ENCODE measurements around the gene ELAC2.

The ELAC2 gene

GRCh38 chr17:13014801-13015200 lies 3.0 kb downstream of the ELAC2 start:
- DNase-seq = no peak

GRCh38 chr17:13010959-13011358 lies 6.9 kb downstream of the ELAC2 start:
- DNase-seq = no peak

- no peak for DNase-seq
Observed at GRCh38 chr17:13008461-13008860, 9.4 kb downstream of the ELAC2 start.

GRCh38 chr17:13005530-13005929 lies 12.3 kb downstream of the ELAC2 start:
- DNase-seq = no peak

GRCh38 chr17:13004336-13004735 lies 13.5 kb downstream of the ELAC2 start:
- no peak for DNase-seq

GRCh38 chr17:13003927-13004326 lies 13.9 kb downstream of the ELAC2 start:
- no peak for DNase-seq

GRCh38 chr17:13003454-13003851 lies 14.4 kb downstream of the ELAC2 start:
- no peak for DNase-seq

GRCh38 chr17:13002761-13003453 lies 14.9 kb downstream of the ELAC2 start:
- peak; percentile 39 for DNase-seq

- peak; percentile 48 for DNase-seq
Observed at GRCh38 chr17:13001991-13002615, 15.7 kb downstream of the ELAC2 start.

- DNase-seq = no peak
Observed at GRCh38 chr17:13000561-13000960, 17.3 kb downstream of the ELAC2 start.

DNA sequence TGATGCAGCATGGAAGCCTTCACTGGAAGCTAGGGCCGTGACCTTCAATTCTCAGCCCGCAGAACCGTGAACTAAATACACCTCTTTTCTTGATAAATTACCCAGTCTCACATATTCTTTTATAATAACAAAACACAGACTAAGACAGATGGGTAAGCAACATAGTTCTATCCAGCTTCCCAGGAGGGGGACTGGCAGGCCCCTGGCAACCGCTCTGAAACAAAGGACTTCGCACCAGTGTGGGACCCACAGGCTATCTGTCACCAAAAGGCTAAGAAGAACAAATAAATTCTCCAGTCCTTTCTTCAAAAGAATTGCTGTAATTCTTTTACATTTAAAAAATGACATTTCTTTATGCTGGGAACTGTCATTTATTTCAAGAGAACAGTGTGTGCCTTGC lies 19.0 kb downstream of the ELAC2 start:
- no peak for DNase-seq

GRCh38 chr17:12998461-12998860 lies 19.4 kb downstream of the ELAC2 start:
- DNase-seq = no peak

GRCh38 chr17:12996941-12997340 lies 20.9 kb downstream of the ELAC2 start:
- DNase-seq = no peak

GRCh38 chr17:12996357-12996756 lies 21.5 kb downstream of the ELAC2 start:
- DNase-seq = no peak

DNA sequence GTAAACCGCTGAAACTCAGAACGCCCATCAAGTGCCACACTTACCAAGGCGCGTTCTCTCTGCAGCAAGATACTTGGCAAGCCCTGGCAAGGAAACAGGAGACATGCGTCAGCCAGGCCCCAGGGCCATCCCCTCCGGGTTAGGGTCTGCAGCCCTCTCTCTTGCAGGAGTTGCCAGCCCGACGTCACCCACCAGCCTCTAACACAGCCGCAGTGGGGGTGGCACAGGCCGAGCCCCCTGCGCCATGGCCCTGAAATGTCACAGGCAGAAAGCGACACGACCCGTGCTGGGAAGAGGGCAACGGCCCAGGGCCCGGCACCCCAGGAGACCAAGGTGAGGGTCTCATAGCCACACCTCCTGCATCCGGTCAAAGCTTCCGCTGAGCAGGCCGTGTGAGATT lies 21.9 kb downstream of the ELAC2 start:
- DNase-seq = no peak

DNA sequence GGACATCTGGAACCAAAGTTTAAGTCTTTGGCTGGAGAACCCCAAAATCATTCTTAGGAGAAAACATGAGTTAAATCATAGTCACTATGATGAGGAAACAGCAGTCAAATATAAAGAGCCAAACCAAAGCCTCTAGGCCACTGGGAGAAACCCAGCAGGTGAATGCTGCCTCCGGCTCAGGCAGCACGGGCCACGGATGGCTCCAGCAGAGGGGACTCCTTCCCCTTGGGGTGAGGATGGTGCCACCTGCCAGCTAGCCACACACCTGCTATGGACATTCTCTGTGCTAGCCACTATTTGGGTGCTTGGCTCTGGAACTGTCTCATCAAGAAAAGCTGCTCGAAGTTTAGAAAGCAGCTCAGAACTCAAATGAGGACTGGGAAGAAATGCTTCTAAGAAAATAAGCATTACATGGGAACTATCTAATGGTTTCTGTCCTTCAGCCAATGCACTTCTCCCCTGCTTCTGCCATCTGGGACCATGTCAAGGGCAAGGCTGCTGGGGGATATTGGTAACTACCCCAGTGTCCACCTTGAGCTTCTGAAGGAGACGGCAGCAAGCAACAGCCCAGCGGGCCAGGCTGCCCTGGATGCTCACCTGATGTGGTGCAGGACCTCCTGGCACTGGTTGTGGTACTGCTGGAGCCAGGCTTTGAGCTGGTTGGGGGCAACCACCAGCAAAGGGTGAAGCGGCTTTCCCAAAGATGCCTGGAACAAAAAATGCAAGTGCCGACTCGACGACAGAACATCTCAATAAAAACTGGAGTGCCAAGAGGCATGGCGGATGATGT lies 22.5 kb downstream of the ELAC2 start:
- no peak for DNase-seq

DNA sequence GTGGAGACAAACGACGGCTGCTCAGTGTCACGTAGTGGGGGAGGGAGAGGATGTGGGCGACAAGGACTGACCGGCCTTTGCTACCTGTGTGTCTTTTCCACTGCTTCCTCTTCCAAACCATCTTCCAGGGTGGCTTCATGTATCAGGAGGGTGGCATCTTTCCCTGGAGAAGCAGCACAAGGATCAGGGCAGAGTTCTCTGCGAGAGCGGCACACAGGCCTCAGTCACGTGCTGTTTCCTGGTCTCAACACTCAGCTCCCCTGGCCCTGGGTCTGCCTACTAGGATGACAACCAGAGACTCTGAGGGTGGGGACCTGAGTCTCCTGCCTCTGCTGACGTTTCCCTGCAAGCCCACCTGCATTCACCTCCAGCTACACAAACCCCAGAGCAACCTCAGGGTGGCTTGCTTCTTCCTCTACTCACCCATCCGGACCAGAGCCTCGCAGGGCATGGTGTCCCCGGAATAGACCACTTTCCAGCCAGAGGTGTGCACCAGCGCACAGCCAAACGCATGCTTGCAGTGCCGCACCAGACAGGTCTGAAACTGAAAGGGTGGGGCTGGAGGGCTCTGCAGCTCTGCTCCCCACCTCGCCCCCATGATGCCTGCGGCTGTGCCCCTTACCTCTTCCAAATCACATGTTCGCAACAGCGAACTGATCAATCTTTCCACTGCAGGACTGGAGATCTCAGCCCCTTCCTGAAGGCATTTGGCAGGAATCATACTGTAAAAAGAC lies 23.3 kb downstream of the ELAC2 start:
- no peak for DNase-seq

DNA sequence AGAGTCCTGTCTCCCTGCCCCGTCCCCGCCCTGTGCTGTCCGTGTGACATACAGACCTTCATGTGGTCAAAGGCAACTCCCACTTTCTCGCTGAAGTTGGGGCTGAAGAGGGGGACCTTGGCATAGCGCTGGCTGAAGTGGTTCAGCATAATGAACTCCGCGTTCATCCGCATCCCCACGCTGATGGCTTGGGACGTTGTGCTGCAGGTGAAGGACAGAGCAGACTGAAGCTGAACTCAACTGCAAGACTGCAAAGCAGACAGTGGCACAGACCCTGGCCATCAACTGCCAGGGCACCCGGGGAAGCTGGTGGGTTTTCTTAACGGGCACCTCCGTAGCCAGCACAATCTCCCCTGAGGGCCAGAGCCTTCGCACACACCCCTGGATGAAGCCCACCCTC lies 24.2 kb downstream of the ELAC2 start:
- DNase-seq = no peak

- DNase-seq = no peak
Observed at GRCh38 chr17:12992676-12993075, 25.2 kb downstream of the ELAC2 start.

GRCh38 chr17:12990926-12991325 lies 26.9 kb downstream of the ELAC2 start:
- DNase-seq = no peak

GRCh38 chr17:12990041-12990808 lies 27.6 kb downstream of the ELAC2 start:
- no peak for DNase-seq

DNA sequence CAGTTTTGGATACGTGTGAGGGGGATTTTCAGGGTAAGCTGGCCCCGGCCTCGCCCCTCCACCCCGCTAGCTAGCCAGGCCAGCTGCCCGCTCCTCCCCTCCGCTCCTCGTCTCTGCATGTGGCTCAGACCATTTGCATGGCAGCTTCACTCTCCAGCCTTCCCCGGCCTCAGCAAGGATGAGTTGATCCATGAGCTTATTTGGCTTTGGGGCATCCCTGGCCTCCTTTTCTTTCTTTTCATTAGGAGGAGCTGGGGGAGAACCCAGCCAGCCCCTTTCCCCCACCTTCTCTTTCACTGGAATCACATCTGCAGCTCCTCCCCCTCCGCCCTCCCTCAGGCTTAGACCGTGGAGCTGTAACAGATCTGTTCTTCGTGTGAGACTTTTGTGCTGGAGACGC lies 30.7 kb downstream of the ELAC2 start:
- peak; percentile 22 for DNase-seq
